ENCODE measurements around the gene PPIE.

Gene PPIE

DNA sequence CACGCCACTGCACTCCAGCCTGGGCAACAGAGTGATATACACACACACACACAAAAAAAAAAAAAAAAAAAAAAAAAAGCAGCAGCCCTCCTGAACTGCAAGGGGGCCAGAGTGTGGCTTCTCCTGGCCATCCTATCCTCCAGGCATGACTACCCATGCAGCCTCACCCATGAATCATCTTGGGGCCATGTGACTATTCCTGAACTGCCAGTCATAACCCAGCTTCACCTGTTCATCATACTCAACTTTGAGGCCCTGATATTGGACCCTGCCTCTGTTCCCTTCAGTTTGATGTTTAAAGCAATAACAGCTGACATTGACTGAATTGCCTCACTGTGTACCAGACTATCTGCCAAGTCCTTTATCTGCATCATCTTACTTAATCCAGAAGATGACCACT is 44.7 kb upstream of the PPIE start:
- TF ChIP-seq, protein P1, sequence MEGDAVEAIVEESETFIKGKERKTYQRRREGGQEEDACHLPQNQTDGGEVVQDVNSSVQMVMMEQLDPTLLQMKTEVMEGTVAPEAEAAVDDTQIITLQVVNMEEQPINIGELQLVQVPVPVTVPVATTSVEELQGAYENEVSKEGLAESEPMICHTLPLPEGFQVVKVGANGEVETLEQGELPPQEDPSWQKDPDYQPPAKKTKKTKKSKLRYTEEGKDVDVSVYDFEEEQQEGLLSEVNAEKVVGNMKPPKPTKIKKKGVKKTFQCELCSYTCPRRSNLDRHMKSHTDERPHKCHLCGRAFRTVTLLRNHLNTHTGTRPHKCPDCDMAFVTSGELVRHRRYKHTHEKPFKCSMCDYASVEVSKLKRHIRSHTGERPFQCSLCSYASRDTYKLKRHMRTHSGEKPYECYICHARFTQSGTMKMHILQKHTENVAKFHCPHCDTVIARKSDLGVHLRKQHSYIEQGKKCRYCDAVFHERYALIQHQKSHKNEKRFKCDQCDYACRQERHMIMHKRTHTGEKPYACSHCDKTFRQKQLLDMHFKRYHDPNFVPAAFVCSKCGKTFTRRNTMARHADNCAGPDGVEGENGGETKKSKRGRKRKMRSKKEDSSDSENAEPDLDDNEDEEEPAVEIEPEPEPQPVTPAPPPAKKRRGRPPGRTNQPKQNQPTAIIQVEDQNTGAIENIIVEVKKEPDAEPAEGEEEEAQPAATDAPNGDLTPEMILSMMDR (IDR thresholded peaks at IDR 0.05): no peak

- TF ChIP-seq, protein P1 (IDR thresholded peaks at IDR 0.05): no peak
Observed at GRCh38 chr1:39695016-39695415, 43.7 kb upstream of the PPIE start.

- TF ChIP-seq, protein P1 (IDR thresholded peaks at IDR 0.05): no peak
Observed at GRCh38 chr1:39696448-39696847, 42.2 kb upstream of the PPIE start.

DNA sequence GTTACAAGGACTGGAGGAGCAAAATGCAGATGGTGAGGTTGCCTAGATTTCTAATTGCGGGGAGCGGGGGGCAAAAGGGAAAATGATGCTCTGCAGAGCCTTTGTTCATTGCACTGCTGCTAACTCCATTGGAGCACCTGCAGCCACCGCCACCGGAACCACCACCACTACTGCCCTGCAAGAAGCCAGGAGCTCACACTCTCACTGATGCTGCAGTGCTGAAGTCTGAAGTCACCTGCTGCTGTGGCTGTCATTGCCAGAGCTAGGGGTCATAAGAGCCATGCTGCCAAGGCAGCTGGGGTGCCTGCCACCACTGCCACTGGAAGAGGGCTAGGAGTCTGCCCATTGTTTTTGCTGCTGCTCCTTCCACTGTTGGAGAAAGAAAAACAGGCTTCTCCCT is 40.1 kb upstream of the PPIE start:
- TF ChIP-seq, protein P1 (IDR thresholded peaks at IDR 0.05): no peak

GRCh38 chr1:39699419-39699818 is 39.3 kb upstream of the PPIE start:
- TF ChIP-seq, protein P1 (IDR thresholded peaks at IDR 0.05): no peak

DNA sequence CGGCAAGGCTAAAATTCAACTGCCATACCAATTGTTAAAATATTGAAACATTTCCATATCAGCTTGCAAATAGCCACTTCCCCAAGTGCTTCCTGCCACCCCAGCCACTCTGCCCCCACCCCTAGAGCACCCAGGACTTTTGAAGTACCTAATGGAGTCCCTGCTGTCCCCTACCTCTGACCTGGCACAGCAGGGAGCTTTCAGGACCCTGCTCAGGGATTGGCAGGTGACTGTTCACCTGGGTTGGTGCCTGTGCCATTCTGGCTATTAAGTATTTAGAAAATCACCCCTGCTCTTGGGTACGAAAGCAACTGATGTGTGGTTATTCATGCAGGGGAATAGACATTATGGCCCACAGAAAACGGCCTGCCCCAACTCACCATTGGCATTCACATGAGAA is 38.3 kb upstream of the PPIE start:
- TF ChIP-seq, protein P1 (IDR thresholded peaks at IDR 0.05): no peak

- TF ChIP-seq, protein P1 (IDR thresholded peaks at IDR 0.05): no peak
Observed at GRCh38 chr1:39701049-39701439, 37.6 kb upstream of the PPIE start.

- TF ChIP-seq, protein P1 (IDR thresholded peaks at IDR 0.05): no peak
Observed at GRCh38 chr1:39704757-39705156, 33.9 kb upstream of the PPIE start.

Measured in LNCAP (cell line).